ENCODE data around the gene EDN1. TPM values are rescaled to one million over a fixed set of nuclear protein-coding genes. Genes with fewer than 3 reads are reported as not detected.

EDN1 gene
- total RNA-seq, 6 experiments from 2014 or later, result 2.6 to 7.4 (median 3.7) TPM

DNA sequence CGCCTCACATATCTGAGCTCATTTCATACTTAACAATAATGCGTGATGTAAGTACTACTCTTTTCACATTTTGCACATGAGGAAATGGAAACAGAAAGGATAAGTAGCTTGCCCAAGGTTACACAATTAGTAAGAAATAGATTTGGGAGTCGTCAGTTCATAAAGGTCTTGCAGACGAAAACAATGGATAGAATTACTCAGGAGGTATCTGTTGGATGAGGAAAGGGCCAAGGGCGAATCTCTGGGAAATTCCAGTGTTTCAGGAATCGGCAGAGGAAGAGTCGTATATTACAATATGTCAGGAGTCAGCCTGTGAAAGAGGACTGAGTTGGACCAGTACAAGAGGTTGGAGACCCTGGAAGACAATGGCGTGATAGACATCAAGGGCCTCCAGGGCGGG is 12.8 kb upstream of the EDN1 start:
- H3K4me3 Mint-ChIP-seq, result no peak overlapping the region
- no peaks in the 10 kb centered on the region for H3K27me3 Mint-ChIP-seq (ENCODE audit: insufficient read depth)
- peaks cover 57% of the 10 kb centered on the region for H3K4me1 Mint-ChIP-seq (ENCODE audit: low read depth)
- no peaks in the 10 kb centered on the region for H3K9me3 Mint-ChIP-seq
- TF ChIP-seq, protein P1, sequence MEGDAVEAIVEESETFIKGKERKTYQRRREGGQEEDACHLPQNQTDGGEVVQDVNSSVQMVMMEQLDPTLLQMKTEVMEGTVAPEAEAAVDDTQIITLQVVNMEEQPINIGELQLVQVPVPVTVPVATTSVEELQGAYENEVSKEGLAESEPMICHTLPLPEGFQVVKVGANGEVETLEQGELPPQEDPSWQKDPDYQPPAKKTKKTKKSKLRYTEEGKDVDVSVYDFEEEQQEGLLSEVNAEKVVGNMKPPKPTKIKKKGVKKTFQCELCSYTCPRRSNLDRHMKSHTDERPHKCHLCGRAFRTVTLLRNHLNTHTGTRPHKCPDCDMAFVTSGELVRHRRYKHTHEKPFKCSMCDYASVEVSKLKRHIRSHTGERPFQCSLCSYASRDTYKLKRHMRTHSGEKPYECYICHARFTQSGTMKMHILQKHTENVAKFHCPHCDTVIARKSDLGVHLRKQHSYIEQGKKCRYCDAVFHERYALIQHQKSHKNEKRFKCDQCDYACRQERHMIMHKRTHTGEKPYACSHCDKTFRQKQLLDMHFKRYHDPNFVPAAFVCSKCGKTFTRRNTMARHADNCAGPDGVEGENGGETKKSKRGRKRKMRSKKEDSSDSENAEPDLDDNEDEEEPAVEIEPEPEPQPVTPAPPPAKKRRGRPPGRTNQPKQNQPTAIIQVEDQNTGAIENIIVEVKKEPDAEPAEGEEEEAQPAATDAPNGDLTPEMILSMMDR (IDR thresholded peaks at IDR 0.05), result no peak
- H3K27ac Mint-ChIP-seq, result no peak overlapping the region
- 0 out of 2 replicates have a peak, but pooled peaks cover 8% of the 10 kb centered on the region for H3K36me3 Mint-ChIP-seq (ENCODE audit: low read depth)
- DNase-seq, result no peak

DNA sequence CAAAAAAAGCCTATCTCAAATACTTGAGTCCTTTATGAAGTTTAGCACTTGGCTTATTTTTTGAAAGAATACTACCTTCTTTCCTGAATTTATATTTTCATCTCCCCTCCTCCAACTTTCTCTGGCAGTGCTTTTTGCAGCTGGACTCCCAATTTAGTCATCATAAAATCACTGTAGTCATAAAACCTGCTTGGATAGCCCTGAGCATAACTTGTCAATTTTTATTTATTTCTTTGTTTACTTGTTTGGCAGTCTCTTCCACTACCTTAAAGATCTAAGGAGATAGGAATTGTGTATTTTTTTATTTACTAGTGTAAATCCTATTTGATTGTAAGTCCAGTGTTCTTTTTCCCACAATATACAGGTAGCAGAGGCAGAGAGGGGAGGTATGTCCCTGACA is 11.2 kb upstream of the EDN1 start:
- peaks cover 49% of the 10 kb centered on the region for H3K4me1 Mint-ChIP-seq (ENCODE audit: low read depth)
- TF ChIP-seq, protein P1 (IDR thresholded peaks at IDR 0.05), result no peak
- peak overlapping the region; percentile 82 for H3K27ac Mint-ChIP-seq
- no peaks in the 10 kb centered on the region for H3K9me3 Mint-ChIP-seq
- H3K36me3 Mint-ChIP-seq (ENCODE audit: low read depth), result 0 out of 2 replicates have a peak, but pooled peaks cover 8% of the 10 kb centered on the region
- DNase-seq, result no peak
- peak overlapping the region; percentile 62; the same call in 1 of the 2 replicates for H3K4me3 Mint-ChIP-seq
- H3K27me3 Mint-ChIP-seq (ENCODE audit: insufficient read depth), result no peaks in the 10 kb centered on the region

DNA sequence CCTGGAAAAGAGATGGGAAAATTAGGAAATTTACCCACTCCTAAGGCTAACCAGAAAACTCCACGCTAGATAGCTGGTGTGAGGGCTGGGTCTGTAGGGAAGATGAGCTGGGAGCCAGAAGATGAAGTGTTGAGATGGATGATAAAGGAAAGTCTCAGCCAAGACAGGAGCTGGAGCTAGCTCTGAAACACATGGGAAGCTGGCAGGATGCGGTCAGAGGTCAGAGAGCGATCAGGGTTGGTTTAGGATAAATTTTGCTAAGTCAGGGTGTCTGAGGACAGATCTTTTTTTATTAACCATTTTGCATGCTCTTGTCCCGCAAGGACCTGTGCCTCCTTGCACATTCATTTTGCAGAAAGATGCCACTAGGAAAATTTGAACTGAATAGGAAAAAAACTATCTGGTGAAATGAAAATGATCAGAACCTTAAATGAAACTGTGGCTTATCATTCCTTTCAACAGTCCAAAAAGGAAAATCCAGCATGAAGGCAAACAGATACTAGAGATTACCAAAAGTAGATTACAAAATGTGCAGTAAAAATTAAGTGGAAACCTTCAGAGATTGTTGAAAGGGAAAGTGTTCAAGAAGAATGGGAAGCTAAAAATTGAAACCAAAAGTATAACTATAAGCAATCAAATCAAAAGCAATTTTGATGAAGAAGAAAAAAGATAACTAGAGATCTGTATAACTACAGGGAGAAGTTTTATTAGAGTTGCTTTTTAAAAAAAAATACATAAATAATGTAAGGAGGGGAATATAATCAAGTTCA is 10.7 kb upstream of the EDN1 start:
- 0 out of 2 replicates have a peak, but pooled peaks cover 8% of the 10 kb centered on the region for H3K36me3 Mint-ChIP-seq (ENCODE audit: low read depth)

DNA sequence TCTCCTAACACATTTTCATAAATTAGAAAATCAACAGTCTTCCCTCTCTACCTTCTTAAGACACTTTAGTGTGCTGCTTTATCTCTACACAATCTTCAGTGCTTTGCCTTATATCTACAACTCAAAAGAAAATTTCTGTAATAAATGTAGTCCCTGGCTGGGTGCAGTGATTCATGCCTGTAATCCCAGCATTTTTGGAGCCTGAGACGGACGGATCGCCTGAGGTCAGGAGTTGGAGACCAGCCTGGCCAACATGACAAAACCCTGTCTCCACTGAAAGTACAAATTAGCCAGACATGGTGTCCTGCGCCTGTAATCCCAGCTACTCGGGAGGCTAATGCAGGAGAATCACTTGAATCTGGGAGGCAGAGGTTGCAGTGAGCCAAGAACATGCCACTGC is 9.7 kb upstream of the EDN1 start:
- peak overlapping the region; percentile 70 for H3K4me3 Mint-ChIP-seq
- H3K36me3 Mint-ChIP-seq (ENCODE audit: low read depth), result 0 out of 2 replicates have a peak, but pooled peaks cover 8% of the 10 kb centered on the region
- peak; percentile 87 for DNase-seq
- no peaks in the 10 kb centered on the region for H3K9me3 Mint-ChIP-seq
- peak overlapping the region; percentile 82 for H3K27ac Mint-ChIP-seq
- TF ChIP-seq, protein P1 (IDR thresholded peaks at IDR 0.05), result no peak
- peaks cover 40% of the 10 kb centered on the region for H3K4me1 Mint-ChIP-seq (ENCODE audit: low read depth)
- no peaks in the 10 kb centered on the region for H3K27me3 Mint-ChIP-seq (ENCODE audit: insufficient read depth)

More for the DNA sequence above, 10.7 kb upstream of the EDN1 start:
- no peaks in the 10 kb centered on the region for H3K27me3 Mint-ChIP-seq (ENCODE audit: insufficient read depth)
- TF ChIP-seq, protein P1 (IDR thresholded peaks at IDR 0.05), result no peak
- H3K4me1 Mint-ChIP-seq (ENCODE audit: low read depth), result peaks cover 45% of the 10 kb centered on the region
- DNase-seq, result no peak
- H3K4me3 Mint-ChIP-seq, result peak overlapping the region; percentile 62
- no peaks in the 10 kb centered on the region for H3K9me3 Mint-ChIP-seq
- H3K27ac Mint-ChIP-seq, result peak overlapping the region; percentile 82

DNA sequence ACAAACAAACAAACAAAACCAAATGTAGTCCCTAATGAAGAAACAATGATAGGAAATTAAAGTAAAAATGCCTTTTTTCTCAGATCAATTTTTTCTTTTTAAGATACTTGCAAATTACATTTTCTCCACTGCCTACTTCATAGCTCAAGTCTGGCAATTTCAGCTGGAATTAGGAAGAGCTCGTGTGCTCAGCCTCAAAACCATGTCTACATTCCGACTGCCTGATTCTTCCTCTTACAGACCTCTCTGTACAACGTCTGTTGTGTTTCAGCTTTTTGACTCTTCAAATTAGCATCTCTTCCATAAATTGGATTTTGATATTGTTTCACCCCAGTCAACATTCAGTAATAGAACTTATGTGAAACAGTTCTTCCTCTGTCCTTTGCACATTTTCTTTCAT is 9.3 kb upstream of the EDN1 start:
- Mint-ChIP-seq H3K27ac (peak overlapping the region; percentile 82), H3K4me1 (ENCODE audit: low read depth) (peaks cover 37% of the 10 kb centered on the region), H3K4me3 (peak overlapping the region; percentile 70), H3K36me3 (ENCODE audit: low read depth) (0 out of 2 replicates have a peak, but pooled peaks cover 8% of the 10 kb centered on the region), H3K27me3 (ENCODE audit: insufficient read depth) (no peaks in the 10 kb centered on the region), H3K9me3 (no peaks in the 10 kb centered on the region)
- TF ChIP-seq, protein P1 (IDR thresholded peaks at IDR 0.05), result no peak
- no peak for DNase-seq

Measured in HFFc6 (cell line).